Endothelial cell (in vitro differentiated cells): Measurements from ENCODE around the gene NUDT6. TPM values are rescaled to one million over a fixed set of nuclear protein-coding genes. Genes with fewer than 3 reads are reported as not detected.

Experiments
- DNase-seq: peaks from one replicate; pipeline ENCODE4 v3.0.0; 2021; ENCODE audit warnings: low spot score
- H3K27ac Mint-ChIP-seq: one replicate; pipeline ENCODE4 v1.8.0; 2021; ENCODE audit warnings: mixed read lengths, inconsistent platforms; ENCODE audit not compliant: unreplicated experiment
- H3K27me3 Mint-ChIP-seq: one replicate; pipeline ENCODE4 v1.8.0; 2021; ENCODE audit warnings: mild to moderate bottlenecking, moderate library complexity, mixed read lengths, inconsistent platforms; ENCODE audit not compliant: unreplicated experiment
- H3K36me3 Mint-ChIP-seq: one replicate; pipeline ENCODE4 v1.8.0; 2021; ENCODE audit warnings: mild to moderate bottlenecking, low read depth, mixed read lengths, inconsistent platforms; ENCODE audit not compliant: unreplicated experiment
- H3K4me1 Mint-ChIP-seq: one replicate; pipeline ENCODE4 v1.8.0; 2021; ENCODE audit warnings: mild to moderate bottlenecking, mixed read lengths, inconsistent platforms; ENCODE audit not compliant: unreplicated experiment
- H3K4me3 Mint-ChIP-seq: one replicate; pipeline ENCODE4 v1.8.0; 2021; ENCODE audit warnings: mild to moderate bottlenecking, mixed read lengths, inconsistent platforms; ENCODE audit not compliant: unreplicated experiment
- H3K9me3 Mint-ChIP-seq: one replicate; pipeline ENCODE4 v1.8.0; 2021; ENCODE audit warnings: mixed read lengths, inconsistent platforms; ENCODE audit not compliant: unreplicated experiment
- total RNA-seq: library from RNA; stranded (reverse); fragmentation: NEBNext Ultra II Directional; extraction: Animal tissue kit (Norgen Biotek cat#: 25700); gene quantifications from one replicate; pipeline ENCODE4 v1.2.1, GENCODE V29; 2021; ENCODE audit not compliant: unreplicated experiment
- TF ChIP-seq, protein P1 (sequence below): fragments of 200-600 bp; sonication (generic); IDR thresholded peaks from one replicate; pipeline ENCODE4 v1.5.0; 2021; ENCODE audit warnings: antibody characterized with exemption; ENCODE audit not compliant: unreplicated experiment

NUDT6 gene
- total RNA-seq, 1 donor from 2014 or later: 6.5 TPM

DNA sequence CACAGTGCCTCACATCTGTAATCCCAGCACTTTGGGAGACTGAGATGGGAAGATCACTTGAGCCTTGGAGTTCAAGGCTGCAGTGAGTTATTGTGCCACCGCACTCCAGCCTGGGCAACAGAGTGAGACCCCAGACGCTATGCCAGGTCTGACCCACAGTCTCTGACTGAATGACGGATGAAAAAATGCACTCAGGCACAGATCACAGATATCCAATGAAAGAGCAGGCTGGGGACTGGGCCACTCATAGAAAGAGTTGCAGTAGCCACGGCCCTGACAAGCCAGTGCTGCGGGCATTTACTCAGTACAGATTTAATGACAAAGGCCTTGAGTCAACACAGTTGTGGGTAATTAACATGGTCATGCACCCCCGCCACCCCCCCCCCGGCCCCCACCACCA lies 22.7 kb downstream of the NUDT6 start:
- Mint-ChIP-seq H3K9me3 (no peaks in the 10 kb centered on the region), H3K27ac (no peak overlapping the region), H3K36me3 (no peaks in the 10 kb centered on the region), H3K4me3 (no peak overlapping the region), H3K27me3 (no peaks in the 10 kb centered on the region), H3K4me1 (no peaks in the 10 kb centered on the region)
- no peak for DNase-seq
- TF ChIP-seq, protein P1, sequence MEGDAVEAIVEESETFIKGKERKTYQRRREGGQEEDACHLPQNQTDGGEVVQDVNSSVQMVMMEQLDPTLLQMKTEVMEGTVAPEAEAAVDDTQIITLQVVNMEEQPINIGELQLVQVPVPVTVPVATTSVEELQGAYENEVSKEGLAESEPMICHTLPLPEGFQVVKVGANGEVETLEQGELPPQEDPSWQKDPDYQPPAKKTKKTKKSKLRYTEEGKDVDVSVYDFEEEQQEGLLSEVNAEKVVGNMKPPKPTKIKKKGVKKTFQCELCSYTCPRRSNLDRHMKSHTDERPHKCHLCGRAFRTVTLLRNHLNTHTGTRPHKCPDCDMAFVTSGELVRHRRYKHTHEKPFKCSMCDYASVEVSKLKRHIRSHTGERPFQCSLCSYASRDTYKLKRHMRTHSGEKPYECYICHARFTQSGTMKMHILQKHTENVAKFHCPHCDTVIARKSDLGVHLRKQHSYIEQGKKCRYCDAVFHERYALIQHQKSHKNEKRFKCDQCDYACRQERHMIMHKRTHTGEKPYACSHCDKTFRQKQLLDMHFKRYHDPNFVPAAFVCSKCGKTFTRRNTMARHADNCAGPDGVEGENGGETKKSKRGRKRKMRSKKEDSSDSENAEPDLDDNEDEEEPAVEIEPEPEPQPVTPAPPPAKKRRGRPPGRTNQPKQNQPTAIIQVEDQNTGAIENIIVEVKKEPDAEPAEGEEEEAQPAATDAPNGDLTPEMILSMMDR: no peak

GRCh38 chr4:122898370-122899150 lies 23.8 kb downstream of the NUDT6 start:
- no peak overlapping the region for H3K27ac Mint-ChIP-seq
- H3K27me3 Mint-ChIP-seq: no peaks in the 10 kb centered on the region
- TF ChIP-seq, protein P1: no peak
- DNase-seq: no peak
- H3K9me3 Mint-ChIP-seq: no peaks in the 10 kb centered on the region
- H3K4me1 Mint-ChIP-seq: no peaks in the 10 kb centered on the region
- no peak overlapping the region for H3K4me3 Mint-ChIP-seq
- no peaks in the 10 kb centered on the region for H3K36me3 Mint-ChIP-seq

- Mint-ChIP-seq H3K4me1 (no peaks in the 10 kb centered on the region), H3K36me3 (peaks cover 8% of the 10 kb centered on the region), H3K4me3 (no peak overlapping the region), H3K27ac (no peak overlapping the region), H3K27me3 (no peaks in the 10 kb centered on the region), H3K9me3 (no peaks in the 10 kb centered on the region)
- TF ChIP-seq, protein P1: no peak
- DNase-seq: no peak
Observed at GRCh38 chr4:122896270-122896669, 26.1 kb downstream of the NUDT6 start.

- no peaks in the 10 kb centered on the region for H3K9me3 Mint-ChIP-seq
- H3K4me3 Mint-ChIP-seq: no peak overlapping the region
- peaks cover 8% of the 10 kb centered on the region for H3K36me3 Mint-ChIP-seq
- no peaks in the 10 kb centered on the region for H3K27me3 Mint-ChIP-seq
- H3K4me1 Mint-ChIP-seq: no peaks in the 10 kb centered on the region
- TF ChIP-seq, protein P1: no peak
- no peak overlapping the region for H3K27ac Mint-ChIP-seq
- no peak for DNase-seq
Observed at GRCh38 chr4:122895336-122895995, 26.9 kb downstream of the NUDT6 start.

DNA sequence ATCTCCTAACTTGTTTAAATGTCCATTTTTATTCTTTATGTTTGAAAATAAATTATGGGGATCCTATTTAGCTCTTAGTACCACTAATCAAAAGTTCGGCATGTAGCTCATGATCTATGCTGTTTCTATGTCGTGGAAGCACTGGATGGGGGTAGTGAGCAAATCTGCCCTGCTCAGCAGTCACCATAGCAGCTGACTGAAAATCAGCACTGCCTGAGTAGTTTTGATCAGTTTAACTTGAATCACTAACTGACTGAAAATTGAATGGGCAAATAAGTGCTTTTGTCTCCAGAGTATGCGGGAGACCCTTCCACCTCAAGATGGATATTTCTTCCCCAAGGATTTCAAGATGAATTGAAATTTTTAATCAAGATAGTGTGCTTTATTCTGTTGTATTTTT lies 27.6 kb downstream of the NUDT6 start:
- no peaks in the 10 kb centered on the region for H3K4me1 Mint-ChIP-seq
- no peak for DNase-seq
- H3K27me3 Mint-ChIP-seq: no peaks in the 10 kb centered on the region
- H3K4me3 Mint-ChIP-seq: no peak overlapping the region
- no peaks in the 10 kb centered on the region for H3K9me3 Mint-ChIP-seq
- no peak overlapping the region for H3K27ac Mint-ChIP-seq
- H3K36me3 Mint-ChIP-seq: peaks cover 8% of the 10 kb centered on the region
- TF ChIP-seq, protein P1: no peak
